G401 (cell line): Measurements from ENCODE around the gene CACTIN. TPM values are rescaled to one million over a fixed set of nuclear protein-coding genes. Genes with fewer than 3 reads are reported as not detected.
"Not testable (repeated sequence)": the region's sequence is repeated elsewhere in the genome, so short reads cannot be mapped to it uniquely, and the experiment has no call there.

Source experiments
- DNase-seq: peaks from one replicate; pipeline ENCODE4 v3.0.0-alpha.2; 2015; ENCODE audit warnings: low spot score
- in situ Hi-C: cut with HindIII; loops from 2 replicates; pipeline ENCODE4 v1.10.0; 2016; ENCODE audit warnings: low sequenced_read_pairs, mixed read lengths
- total RNA-seq: library from RNA; depleted of rRNA; stranded (reverse); fragments of >200 nt; shearing (Covaris generic); gene quantifications from 2 replicates; pipeline ENCODE4 v1.2.3, GENCODE V29; 2014

The CACTIN gene
- total RNA-seq, 1 experiment from 2014 or later, result 43.3 TPM

- in situ Hi-C loops, result no loop called here
These were observed 21.7 kb upstream of the CACTIN start for GRCh38 chr19:3648037-3648905.

GRCh38 chr19:3647102-3647501, 20.5 kb upstream of the CACTIN start:
- in situ Hi-C loops, result not testable (repeated sequence)

More at GRCh38 chr19:3648037-3648905, 21.7 kb upstream of the CACTIN start:
- DNase-seq, result no peak

GRCh38 chr19:3646336-3647092, 19.9 kb upstream of the CACTIN start:
- DNase-seq, result peak; percentile 32
- in situ Hi-C loops, result no loop called here

More at GRCh38 chr19:3647102-3647501, 20.5 kb upstream of the CACTIN start:
- not testable (repeated sequence) for DNase-seq

- in situ Hi-C loops, result no loop called here
- DNase-seq, result no peak
These were observed 19.1 kb upstream of the CACTIN start for GRCh38 chr19:3645726-3646125.

GRCh38 chr19:3645067-3645396, 18.4 kb upstream of the CACTIN start:
- in situ Hi-C loops, result no loop called here
- DNase-seq, result no peak

GRCh38 chr19:3644351-3645066, 17.9 kb upstream of the CACTIN start:
- peak; percentile 85 for DNase-seq
- in situ Hi-C loops, result no loop called here

GRCh38 chr19:3643674-3644313, 17.2 kb upstream of the CACTIN start:
- in situ Hi-C loops, result no loop called here
- DNase-seq, result no peak

- no peak for DNase-seq
- in situ Hi-C loops, result no loop called here
These were observed 16.5 kb upstream of the CACTIN start for GRCh38 chr19:3642987-3643673.

GRCh38 chr19:3642296-3642695, 15.7 kb upstream of the CACTIN start:
- DNase-seq, result no peak
- in situ Hi-C loops, result no loop called here

GRCh38 chr19:3641515-3642269, 15.1 kb upstream of the CACTIN start:
- DNase-seq, result no peak
- in situ Hi-C loops, result no loop called here

- DNase-seq, result no peak
- in situ Hi-C loops, result no loop called here
These were observed 12.9 kb upstream of the CACTIN start for GRCh38 chr19:3639479-3639878.

GRCh38 chr19:3638208-3639193, 11.9 kb upstream of the CACTIN start:
- in situ Hi-C loops, result no loop called here
- DNase-seq, result no peak

GRCh38 chr19:3637621-3638020, 11.0 kb upstream of the CACTIN start:
- in situ Hi-C loops, result no loop called here
- no peak for DNase-seq

GRCh38 chr19:3636962-3637361, 10.4 kb upstream of the CACTIN start:
- in situ Hi-C loops, result no loop called here

GRCh38 chr19:3636506-3636905, 9.9 kb upstream of the CACTIN start:
- DNase-seq, result no peak
- in situ Hi-C loops, result no loop called here

More at GRCh38 chr19:3636962-3637361, 10.4 kb upstream of the CACTIN start:
- no peak for DNase-seq

- DNase-seq, result no peak
- in situ Hi-C loops, result no loop called here
These were observed 8.0 kb upstream of the CACTIN start for GRCh38 chr19:3634496-3635045.

- in situ Hi-C loops, result no loop called here
- no peak for DNase-seq
These were observed 7.0 kb upstream of the CACTIN start for GRCh38 chr19:3633559-3633988.
